HG03469 (cell line): ENCODE results near the gene TBCD.
A peak's percentile ranks its signal among the peaks of the same experiment; 100 is the strongest.

Experiments used
- ATAC-seq: cut with Tn5 transposase; IDR thresholded peaks from one replicate; pipeline ENCODE4 v1.9.1; 2021; ENCODE audit warnings: mild to moderate bottlenecking, moderate library complexity, moderate number of reproducible peaks; ENCODE audit not compliant: unreplicated experiment

The TBCD gene

GRCh38 chr17:82867763-82868325 lies 116.0 kb downstream of the TBCD start:
- ATAC-seq, result no peak

DNA sequence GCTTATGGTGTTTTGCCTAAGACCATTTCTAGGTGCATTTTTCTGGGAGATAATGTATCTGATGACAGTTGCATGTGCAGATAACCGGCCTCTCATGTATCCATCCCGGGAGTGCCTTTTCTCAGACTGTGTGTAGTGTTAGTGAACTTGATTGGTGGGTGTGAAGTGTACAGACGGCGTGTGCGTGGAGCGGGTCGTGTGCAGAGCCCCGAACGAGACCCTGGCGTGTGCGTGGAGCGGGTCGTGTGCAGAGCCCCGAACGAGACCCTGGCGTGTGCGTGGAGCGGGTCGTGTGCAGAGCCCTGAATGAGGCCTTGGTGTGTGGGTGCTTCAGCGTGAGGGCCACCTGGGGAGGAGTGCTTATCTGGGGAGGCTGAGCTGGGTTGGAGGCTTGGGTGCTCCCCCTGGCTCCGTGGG lies 116.9 kb downstream of the TBCD start:
- ATAC-seq, result no peak

GRCh38 chr17:82869536-82869935 lies 117.7 kb downstream of the TBCD start:
- no peak for ATAC-seq

GRCh38 chr17:82870091-82870491 lies 118.2 kb downstream of the TBCD start:
- ATAC-seq, result no peak

DNA sequence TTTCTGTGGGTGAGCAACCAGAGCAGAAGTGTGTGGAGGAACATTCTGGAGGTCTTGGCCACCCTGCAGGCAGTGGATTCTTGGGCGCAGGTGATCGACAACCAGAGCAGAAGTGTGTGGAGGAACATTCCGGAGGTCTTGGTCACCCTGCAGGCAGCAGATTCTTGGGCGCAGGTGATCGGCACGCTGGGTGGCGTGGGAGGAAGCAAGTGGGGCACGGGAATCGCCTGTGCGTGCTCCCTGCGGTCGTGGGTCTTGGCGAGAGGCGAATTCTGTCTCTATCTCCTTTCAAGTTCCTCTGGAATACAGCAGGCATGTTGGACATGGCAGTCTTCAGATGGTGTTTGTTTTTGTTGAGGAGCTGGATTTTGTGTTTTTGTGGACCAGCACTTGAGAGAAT lies 118.7 kb downstream of the TBCD start:
- no peak for ATAC-seq

GRCh38 chr17:82871056-82871775 lies 119.4 kb downstream of the TBCD start:
- peak; percentile 42 for ATAC-seq

- ATAC-seq, result no peak
Observed at GRCh38 chr17:82871776-82872561, 120.1 kb downstream of the TBCD start.

DNA sequence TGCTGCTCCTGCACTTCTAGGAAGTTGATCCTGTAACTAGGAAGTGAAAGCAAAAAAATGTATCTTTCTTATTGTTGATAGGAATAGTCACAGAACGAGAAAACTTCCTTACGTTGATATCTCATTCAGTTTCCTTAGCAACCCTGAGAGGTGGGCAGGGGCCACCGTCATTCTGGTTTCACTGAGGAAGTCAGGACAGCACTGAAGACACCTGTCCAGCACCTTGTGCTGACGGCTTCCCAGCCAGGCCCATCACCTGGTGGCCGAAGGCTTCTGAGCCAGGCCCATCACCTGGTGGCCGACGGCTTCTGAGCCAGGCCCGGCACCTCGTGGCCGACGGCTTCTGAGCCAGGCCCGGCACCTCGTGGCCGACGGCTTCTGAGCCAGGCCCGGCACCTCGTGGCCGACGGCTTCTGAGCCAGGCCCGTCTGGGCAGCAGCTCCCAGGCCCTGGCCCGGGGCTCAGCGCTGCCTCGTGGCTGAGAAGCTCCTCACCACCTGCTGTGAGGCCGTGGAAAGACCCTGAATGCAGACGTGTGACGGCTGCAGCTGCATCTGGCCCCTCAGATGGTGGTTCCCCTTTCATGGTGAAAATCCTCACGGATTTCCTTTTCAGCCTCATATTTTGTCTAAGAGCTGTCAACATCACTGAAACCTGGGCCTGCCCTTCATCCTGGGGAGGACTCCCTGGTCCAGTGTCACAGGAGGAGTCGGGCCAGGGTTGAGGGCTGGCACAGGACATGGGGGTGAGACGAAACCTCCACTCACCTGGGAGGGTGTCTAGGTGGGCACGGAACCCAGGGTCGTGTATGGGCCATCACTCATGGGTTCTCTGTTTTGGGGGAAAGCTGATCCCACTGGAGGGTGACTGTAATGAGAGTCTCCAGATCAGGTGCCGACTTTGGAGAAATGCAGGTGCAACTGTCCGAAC lies 121.0 kb downstream of the TBCD start:
- ATAC-seq, result no peak

DNA sequence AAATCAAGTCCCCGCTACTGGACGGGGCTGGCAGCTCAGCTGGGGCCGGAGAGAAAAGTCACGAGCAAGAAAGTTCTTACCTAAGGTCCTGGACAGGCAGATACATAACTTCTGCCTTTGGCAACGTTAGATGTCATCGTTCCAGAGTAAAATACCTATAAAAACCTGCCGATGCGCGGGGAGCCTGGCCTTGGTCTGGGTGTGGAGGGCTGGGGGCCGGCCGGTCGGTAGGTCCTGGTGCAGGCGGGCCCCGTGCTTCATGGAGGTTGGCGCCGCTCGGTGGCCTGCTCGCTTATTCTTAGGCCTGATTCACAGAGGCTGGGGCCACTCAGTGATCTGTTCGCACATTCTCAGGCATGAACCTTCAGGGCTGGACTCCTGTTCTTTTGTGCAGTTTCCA lies 121.7 kb downstream of the TBCD start:
- no peak for ATAC-seq

GRCh38 chr17:82874011-82874835 lies 122.4 kb downstream of the TBCD start:
- no peak for ATAC-seq

GRCh38 chr17:82875407-82875856 lies 123.6 kb downstream of the TBCD start:
- no peak for ATAC-seq

DNA sequence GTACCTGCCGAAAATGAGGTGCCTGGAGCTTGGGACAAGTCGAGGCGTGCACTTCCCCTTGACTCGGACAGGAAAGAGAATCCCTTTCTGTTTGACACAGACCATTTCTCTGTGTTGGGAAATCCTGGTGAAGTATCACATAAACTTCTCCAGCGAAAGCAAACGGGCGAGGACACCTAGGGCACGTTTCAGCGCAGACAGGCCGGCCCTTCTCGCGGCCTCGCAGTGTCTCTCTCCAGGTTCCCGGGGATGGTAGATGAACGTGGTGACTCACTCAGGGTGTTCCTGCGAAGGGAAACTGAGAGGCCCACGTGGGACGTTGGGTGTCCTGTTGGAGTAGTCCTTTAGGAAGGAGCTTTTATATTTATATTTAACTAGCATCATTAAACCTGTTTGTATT lies 124.3 kb downstream of the TBCD start:
- no peak for ATAC-seq

DNA sequence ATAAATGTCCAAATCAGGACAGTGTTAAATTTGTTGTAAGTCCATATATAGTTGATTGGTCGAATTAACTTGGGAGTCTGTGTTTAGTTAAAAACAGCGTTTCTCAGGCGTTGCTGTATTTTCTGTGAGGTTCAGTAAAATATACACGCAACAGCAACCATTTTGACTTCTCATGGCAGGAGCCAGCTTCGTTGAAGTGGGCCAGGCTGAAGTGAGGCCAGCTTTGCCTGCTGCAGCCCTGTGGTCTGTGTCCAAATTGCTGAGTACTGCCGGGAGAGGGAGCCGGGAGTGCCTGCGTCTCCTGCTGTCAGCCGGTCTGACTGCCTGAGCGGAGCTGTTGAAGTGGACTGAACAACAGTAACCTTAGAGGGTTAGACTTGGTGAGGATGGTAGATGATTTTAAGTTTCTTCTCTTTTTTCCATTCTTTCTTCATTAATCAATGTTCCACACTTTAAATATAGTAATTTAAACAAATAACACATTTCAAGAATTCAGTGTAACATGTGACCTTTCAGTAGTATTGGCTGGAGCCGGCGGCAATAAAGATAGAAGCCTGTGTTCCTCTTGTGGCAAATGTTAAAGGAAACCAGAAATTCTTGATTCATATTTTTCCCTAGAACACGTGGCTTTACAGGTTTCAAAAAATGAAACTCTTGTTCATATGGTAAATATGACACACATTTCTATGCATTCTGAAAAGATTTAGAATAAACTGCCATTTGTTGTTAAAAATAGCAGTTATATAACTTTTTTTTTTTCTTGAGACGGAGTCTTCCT lies 124.9 kb downstream of the TBCD start:
- no peak for ATAC-seq

- ATAC-seq, result no peak
Observed at GRCh38 chr17:82878527-82878926, 126.7 kb downstream of the TBCD start.

- ATAC-seq, result no peak
Observed at GRCh38 chr17:82879241-82879640, 127.4 kb downstream of the TBCD start.

DNA sequence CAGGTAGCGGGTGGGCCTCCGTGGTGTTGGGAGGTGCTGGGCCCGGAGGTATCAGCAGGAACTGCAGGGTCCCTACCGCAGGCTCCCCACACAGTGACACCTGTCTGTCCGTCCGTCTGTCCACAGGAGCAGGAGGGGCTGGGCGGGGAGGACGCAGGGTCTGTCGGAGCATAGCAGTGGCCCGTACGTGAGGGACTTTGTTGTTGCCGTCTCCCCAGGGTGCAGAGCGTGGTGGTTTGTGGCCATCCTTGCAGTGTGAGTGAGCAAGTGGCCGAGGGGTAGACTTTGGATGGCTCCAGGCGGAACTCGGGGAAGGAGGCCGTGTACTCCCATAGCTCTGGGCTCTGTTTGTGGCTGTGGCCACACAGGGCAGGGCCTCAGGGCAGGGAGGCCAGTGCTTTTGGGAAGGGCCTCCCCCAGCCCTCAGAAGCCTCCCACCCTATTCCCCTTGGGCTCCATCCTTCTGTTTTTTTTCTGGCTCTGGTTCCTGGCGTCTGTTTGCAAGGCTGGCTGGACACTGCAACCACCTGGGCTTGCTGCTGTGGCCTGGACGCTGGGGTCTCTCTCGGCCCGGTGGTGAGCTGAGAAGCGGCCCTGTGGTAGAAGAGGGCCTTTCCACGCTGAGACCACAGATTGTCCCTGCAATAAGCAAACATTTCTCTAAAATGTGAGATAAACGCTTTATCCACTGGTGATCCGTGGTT lies 128.9 kb downstream of the TBCD start:
- no peak for ATAC-seq

GRCh38 chr17:82881324-82881823 lies 129.5 kb downstream of the TBCD start:
- no peak for ATAC-seq
